GM18868 (cell line): ENCODE results near the gene CSMD2.

ENCODE experiments used
- ATAC-seq: cut with Tn5 transposase; IDR thresholded peaks from one replicate; pipeline ENCODE4 v1.9.1; 2021; ENCODE audit warnings: mild to moderate bottlenecking, moderate library complexity; ENCODE audit not compliant: unreplicated experiment

CSMD2 gene

DNA sequence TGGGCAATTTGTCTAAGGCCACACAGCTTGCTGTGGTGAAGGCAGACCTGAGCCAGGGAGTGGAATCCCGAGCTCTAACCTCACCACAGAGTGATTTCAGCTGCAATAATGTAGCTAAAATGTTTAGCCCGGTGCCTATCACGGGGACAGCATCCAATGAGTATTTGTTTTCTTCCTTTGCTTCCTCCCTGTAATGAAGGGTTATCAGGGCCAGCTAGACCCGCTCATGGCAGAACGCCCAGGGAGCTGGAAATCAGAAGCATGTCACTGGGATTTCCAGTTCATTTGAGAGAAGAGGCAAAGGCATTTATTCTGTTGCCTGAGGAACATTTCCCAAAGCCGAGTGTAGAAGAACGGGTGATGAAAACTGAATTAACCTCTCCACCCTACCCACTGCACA is 509.5 kb downstream of the CSMD2 start:
- no peak for ATAC-seq

DNA sequence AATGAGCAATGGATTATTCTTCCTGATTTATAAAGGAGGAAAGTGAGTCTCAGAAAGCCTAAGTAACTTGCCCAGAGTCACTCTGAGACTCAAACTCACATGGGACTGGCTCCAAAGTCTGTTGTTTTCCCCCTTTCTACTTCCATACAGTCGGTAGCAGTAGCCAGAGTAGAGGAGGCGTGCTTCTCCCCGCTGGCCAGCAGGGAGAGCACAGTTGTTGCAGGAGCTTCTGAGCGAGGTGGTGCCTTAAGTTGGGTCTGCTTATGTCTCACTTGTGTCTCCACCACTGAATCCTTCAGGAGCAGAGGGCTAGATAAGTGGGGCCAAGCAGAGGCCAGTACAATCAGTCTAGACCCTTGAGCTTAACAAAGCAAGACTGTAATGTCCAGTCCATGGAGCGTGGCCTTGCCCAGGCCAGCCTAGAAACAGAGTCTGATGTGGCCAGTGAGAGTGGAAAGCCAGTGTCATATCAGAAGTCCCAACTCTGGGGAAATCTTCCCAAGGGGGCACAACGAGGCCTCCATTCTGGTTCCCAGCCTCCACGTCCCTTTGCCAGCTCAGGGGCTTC is 510.7 kb downstream of the CSMD2 start:
- no peak for ATAC-seq

DNA sequence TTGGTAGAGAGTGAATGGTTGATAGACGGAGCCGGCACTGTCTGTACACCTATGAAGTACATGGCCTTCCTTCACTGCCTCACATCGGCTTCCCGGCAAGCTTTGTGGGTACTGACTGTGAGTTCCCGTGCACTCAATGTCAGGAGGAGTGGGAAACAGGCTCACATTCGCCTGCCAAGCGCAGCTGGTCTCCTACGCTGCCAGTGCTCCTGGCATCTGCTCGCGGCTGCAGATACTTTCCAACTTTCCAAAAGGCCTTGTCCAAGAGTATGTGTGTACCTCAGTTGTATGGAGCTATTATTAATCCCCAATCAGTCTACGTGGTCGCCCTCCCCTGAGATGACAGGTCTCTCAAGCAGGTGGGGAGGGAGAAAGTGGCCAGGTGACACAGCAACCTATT is 511.8 kb downstream of the CSMD2 start:
- no peak for ATAC-seq

GRCh38 chr1:33650708-33651107 is 514.3 kb downstream of the CSMD2 start:
- ATAC-seq, result no peak

DNA sequence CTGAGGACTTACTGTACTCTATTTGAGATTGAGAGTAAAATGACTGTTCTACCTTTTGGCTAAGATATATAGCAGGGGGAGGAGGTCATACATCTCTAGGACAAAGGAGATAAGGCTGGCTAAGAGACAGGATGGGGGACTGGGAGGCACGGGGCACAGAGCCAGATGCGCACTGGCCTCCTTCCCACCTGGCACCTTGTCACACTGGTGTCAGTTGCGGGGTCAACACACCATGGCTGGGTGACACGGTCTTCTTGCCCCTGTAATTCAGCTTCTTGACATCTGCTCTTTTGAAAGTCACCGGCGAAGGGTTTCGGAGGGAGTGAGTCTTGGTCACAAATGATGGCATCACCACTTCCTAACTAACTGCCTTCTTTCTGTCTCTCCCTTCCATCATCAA is 515.3 kb downstream of the CSMD2 start:
- no peak for ATAC-seq

GRCh38 chr1:33643216-33643615 is 521.8 kb downstream of the CSMD2 start:
- no peak for ATAC-seq

DNA sequence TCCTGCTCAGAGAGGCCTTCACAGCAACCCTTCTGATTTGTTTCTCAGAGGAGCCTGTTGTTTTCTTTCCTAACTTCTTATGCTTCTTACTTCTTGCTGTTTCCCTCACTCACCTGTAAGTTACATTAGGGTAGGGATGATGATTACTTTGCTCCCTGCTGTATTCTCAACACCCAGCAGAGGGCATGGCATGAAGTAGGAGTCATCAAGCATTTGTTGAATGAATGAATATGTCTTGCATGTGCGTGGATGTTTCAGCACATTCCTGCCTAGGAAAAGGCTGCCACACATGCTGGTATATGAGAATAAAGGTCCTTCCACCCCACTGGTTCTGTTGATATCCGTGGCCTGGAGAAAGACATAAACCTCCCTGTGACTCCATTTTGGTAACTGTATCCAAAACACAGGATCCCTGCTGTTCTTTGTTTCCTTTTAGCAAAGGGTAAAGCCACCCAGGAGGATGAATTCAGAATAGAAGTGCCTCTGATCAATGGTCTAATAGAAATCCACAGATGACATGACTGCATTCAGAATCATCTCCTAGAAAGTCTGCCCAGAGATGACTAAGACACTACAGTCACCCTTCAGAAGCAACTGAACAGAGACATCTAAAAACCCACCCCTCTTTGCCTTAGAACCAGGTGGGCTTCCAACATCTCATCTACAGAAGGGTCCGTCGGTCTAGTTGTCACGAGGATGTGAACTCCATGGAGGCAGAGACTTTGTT is 523.8 kb downstream of the CSMD2 start:
- no peak for ATAC-seq

- ATAC-seq, result no peak
These were observed 524.8 kb downstream of the CSMD2 start for GRCh38 chr1:33640114-33640660.

GRCh38 chr1:33637846-33638440 is 527.1 kb downstream of the CSMD2 start:
- ATAC-seq, result no peak

DNA sequence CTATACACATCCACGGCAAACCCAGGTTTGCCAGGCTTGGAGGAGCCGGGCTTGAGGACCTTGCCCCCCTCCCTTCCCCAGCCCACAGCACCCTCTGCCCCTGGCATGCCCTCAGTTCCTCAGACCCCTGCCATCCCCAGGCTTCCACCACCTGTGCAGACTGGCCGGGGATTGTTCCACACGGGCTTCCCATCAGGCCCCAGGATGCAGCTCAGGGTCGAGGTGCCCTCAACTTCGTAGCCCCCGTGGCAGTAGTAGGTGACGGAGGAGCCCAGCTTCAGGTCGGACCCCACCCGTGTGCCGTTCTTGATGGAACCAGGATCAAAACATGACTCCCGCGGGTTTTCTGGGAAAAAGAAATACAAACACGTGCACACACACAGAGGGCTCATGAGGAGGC is 528.8 kb downstream of the CSMD2 start:
- ATAC-seq, result no peak

DNA sequence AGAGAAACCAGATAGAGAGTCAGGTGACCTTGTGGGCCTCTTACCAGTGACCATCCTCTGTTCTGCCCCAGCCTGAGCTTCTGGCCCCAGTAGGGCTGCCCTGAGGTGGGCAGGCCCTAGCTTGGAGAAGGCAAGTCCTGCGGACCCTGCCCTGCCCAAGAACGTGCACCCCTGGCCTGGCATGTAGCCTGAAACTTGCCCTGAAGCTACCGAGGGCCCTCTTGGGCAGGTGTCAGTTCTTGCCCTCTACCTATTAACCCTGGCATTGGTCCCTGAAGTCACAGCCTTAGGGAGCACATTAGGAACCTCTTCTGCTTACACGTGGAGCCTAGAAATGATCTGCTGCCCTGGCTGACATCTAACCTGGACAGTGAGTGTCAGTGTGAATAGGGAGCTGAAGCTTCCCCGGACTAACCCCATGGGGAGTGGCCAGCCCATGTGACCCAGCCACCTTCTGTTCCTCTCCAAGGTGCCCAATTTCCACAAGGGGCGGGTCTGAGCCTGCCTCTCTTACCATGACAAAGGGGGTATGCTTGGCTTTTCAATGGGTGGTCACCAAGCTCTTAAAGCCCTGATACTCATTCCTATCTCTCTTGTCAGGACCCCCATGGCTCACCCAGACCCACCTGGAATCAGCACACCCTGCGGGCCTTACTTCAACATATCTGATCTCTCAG is 529.6 kb downstream of the CSMD2 start:
- no peak for ATAC-seq

DNA sequence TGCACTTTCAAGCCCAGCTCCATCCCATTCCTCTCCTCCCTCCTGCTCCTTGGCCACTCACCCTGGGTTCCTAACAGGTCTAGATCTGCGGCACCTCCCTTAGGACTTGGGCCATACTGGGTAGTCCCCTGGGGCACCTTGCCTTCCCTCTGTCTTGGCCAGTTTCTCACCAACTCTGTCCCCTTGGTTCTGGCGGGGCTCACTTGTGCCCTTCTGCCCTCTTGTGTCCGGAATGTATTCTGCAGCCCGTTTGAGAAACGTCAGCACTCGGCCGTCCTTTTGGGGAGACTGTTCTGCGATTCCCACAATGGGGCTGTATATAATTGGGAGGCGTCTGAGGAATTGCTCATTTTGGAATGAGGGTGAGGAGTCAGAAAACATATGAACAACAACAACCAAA is 530.2 kb downstream of the CSMD2 start:
- no peak for ATAC-seq

DNA sequence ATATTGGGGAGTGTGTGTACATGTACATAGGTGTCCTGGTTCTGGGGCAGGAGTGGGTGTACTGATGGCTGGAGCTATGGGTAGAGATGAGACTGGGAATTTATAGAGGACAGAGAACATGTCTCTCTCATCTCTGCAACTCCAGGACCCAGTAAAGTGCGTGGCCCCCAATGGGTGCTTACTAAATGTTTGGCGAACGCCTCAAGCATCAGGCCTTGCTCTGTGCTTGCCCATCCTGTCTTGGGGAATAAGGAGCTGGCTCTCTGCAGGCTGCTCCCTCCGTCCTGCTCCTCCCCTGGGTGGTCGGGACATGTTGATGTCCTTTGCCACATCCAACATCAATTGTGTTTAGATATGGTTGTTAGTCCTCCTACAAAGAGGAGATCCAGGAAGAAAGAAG is 530.9 kb downstream of the CSMD2 start:
- no peak for ATAC-seq

GRCh38 chr1:33633019-33633801 is 531.8 kb downstream of the CSMD2 start:
- no peak for ATAC-seq

DNA sequence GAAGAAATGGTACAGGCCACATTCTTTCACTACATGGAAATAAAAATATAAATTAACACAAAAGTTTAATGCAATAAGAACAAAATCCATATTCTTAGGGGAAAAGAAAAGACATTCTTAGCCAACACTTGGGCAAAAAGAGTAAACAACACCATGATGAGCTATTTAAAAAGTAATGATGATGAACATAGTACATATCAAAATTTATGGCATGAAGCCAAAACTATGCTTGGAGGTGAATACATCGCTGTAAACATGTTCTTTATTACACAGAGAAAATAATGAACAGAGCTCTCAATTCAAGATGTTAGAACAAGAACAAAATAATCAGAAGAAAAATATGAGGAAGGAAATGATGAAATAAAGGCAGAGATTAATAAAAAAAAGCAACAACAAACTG is 534.3 kb downstream of the CSMD2 start:
- no peak for ATAC-seq

DNA sequence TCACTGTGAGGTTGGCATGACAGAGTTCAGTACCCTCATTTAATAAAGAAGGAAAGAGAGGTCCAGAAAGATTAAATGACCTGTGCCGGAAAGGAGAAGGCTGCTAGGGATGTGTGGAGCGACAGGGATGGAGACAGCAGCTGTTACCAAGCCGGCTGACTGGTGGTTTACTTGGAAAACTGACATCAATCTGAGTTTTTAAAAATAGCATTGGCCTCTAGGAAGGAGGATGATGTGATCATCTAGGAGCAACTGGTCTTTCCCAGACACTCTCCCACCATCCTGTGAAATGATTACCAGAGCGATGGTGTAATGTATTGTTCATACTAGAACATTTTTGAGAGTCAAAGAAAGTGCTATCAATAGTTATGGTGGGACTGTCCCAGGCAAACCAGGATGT is 538.2 kb downstream of the CSMD2 start:
- ATAC-seq, result no peak

DNA sequence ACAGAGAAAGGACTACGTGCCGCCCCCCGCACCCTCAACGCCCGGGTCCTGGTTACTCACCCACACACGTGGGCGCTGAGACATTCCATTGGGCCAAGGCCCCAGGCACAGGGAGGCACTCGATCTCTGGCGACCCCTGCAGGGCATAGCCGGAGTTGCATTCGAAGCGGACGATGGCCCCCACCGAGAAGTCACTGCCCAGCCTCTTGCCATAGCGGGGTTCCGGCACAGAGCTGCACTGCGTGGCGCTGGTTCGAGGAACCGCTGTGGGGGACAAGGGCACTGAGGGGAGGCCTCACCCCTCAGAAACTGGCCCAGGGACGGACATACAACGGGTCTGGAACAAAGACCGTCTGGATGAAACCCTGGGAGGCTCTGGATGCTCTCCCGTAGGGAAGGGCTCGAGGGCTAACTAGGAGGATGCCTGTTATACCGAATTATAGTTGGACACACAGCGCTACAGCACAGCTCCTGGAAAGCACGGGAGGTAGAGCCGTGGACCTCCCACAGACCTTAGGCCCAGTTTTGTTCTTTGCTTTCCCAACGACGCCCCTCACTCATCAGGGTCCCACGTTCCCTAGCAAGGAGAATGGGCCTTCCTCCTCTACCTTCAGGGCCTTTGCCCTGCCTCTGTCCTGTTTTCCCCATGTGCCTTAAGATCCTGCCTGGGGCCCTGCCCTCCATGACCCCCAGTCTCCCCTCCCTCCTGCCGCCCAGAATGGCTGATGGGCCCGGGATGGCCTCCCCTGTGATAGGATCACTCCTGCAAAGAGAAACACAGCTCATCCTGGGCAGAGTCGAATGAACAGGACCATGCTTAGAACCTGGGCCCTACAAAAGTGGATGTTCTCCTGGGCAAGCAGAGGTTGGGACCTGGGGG is 539.8 kb downstream of the CSMD2 start:
- ATAC-seq, result no peak

DNA sequence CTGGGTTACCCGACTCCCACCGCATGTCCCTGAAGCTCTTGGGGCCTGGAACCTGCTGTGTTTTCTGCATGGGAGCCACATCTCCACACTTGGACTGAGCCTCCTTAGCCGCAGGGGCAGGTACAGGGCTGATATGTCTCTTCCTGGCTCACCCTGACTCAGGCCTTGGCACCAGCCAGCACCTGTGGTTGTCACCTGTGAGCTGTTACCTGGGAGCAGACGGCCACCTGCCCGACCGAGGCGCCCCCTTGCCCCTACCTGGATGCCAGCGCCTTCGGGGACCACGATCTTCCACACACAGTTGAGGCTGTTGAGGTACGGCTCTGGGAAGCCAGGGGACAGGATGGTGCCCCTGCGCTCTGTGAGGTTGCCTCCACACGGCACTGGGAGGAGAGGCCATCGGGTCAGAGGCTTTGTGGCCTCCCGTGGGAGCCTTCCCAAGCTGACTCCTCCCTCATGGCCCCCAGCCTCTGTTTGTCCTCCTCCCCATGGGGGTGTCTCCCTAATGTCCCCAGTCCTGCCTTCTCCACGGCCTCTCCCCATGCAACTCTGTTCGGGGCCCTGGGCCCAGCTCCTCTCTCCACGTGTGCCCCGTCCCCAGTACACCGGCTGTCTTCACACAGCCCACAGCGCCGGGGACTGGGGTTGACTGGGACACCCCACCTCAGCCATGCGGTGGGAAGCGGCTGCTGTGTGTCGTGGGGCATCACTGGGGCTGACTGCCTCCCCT is 540.6 kb downstream of the CSMD2 start:
- no peak for ATAC-seq

DNA sequence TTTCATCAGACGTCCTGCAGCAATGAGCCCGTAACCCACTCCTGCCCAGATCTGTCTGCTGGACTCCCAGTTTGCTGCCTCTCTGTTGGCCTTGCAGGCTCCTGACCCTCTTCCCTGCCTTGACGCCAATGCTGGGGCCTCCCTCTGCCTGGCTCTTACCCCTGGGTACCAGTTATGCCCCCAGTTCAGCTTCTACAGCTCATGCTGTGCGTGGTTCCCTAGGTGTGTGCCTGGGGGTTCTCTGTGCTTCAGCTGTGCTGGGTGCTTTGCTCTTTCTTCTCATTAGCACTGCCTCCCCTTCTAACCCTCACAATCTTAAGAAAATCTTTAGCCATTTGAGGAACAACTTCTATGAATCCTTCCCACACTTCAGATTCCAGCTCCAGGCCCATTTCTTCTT is 541.2 kb downstream of the CSMD2 start:
- no peak for ATAC-seq
